GM12875 (cell line): ENCODE measurements around the gene TMEM45A.

ENCODE experiments used
- H3K4me3 ChIP-seq: one replicate; pipeline ENCODE4 v1.5.1; 2011; ENCODE audit warnings: low read depth, low read length, control low read depth
- TF ChIP-seq, protein P1 (sequence below): IDR thresholded peaks from 2 replicates; pipeline ENCODE4 v1.5.1; 2011; ENCODE audit warnings: low read depth, mild to moderate bottlenecking, control low read depth, inconsistent platforms, low read length, moderate library complexity, borderline replicate concordance; ENCODE audit not compliant: insufficient read depth

The TMEM45A gene

DNA sequence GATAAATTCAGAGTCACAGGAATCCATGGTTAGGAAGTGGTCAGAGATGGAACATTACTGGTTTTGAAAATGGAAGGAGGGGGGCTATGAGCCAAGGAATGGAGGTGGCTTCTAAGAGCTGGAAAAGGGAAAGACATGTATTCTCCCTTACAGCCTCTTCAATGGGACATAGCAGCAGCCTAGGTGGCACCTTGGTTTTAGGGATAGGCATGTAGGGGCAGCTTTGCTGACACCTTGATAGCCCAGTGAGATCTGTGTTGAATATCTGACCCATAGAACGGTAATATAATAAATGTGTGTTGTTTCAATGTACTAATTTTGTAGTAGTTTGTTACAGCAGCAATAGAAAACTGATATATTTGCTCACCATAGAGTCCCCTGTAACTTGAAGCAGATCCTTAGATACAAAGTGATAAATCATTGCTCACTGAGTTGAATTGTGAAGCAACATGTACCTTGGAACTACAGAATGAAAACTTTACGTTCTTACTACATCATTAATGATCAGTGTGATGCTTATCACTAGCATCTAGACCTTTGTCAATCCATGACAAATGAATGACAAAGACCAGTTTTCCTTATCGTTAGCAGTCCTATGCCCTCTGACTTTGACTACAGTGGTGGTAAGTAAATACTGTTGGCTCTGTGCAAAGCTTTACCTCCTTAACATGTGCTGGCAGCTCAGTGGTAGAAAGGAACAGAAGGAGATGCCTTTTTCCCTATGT lies 53.8 kb downstream of the TMEM45A start:
- TF ChIP-seq, protein P1, sequence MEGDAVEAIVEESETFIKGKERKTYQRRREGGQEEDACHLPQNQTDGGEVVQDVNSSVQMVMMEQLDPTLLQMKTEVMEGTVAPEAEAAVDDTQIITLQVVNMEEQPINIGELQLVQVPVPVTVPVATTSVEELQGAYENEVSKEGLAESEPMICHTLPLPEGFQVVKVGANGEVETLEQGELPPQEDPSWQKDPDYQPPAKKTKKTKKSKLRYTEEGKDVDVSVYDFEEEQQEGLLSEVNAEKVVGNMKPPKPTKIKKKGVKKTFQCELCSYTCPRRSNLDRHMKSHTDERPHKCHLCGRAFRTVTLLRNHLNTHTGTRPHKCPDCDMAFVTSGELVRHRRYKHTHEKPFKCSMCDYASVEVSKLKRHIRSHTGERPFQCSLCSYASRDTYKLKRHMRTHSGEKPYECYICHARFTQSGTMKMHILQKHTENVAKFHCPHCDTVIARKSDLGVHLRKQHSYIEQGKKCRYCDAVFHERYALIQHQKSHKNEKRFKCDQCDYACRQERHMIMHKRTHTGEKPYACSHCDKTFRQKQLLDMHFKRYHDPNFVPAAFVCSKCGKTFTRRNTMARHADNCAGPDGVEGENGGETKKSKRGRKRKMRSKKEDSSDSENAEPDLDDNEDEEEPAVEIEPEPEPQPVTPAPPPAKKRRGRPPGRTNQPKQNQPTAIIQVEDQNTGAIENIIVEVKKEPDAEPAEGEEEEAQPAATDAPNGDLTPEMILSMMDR, result no peak
- no peak overlapping the region for H3K4me3 ChIP-seq

DNA sequence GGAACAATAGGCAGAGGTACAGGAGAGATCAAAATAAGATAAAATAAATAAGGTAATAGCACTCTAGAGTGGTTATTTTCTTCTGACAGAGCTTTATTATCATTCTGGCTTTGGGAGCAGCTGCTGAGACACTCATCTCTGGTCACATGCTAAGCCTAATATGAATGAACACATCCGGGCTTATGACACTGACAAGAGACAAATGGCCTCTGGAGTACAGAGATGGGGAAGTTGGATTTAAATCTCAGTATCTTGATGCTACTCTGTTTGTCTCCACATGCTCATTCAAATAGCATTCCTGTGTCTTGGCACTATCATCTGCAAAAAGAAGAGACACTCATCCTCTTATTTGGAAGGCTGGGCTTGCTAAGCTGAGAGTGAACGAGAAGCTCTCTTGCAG lies 55.6 kb downstream of the TMEM45A start:
- no peak overlapping the region for H3K4me3 ChIP-seq
- TF ChIP-seq, protein P1, result no peak

DNA sequence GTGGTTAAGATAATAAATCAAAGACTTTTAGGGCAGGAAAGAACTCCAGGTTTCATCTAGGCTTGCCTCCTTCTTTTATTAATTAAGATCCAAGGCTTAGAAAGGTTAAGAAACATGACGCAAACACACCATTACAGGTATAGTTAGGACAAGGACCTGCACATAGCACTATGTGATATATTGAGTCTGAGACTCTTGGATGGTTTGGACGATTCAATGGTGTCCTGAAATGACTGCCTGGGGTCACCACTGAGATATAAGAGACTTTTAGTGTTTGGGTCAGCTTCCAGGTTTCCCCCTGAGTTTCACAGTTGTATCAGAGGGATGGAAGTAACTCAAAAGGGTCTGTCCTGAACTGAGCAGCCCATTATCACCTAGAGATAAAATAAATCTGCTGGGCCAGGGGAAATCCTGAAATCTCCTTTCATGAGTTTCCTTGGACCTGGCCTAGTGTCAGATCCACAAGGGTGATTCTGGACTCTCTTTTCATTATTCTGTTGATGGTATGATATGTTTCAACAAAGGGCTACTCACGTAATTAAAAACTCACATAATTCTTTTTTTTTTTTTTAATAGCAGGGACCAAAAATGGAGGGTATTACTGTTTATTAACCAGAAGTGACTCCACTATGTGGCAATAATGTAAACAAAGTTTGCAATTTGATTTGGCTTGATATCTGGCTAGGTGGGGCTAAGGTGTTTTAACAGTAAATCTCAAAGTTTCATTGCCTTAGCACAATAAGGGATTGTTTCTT lies 61.4 kb downstream of the TMEM45A start:
- no peak overlapping the region for H3K4me3 ChIP-seq
- TF ChIP-seq, protein P1, result no peak

DNA sequence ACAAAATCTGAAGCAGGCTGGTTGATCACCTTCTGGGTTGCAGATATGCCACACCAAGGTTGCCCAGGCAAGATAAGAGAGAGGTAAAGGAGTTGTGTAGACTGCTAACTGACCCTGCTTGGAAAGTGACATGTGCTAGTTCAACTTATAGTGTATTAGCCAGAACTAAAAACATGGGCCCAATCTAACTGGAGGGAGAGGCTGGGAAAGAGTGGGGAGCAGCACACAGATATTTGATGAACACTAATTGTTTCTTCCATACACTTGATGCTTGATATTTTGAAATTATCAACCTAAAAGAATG lies 61.9 kb downstream of the TMEM45A start:
- H3K4me3 ChIP-seq, result no peak overlapping the region
- TF ChIP-seq, protein P1, result no peak

DNA sequence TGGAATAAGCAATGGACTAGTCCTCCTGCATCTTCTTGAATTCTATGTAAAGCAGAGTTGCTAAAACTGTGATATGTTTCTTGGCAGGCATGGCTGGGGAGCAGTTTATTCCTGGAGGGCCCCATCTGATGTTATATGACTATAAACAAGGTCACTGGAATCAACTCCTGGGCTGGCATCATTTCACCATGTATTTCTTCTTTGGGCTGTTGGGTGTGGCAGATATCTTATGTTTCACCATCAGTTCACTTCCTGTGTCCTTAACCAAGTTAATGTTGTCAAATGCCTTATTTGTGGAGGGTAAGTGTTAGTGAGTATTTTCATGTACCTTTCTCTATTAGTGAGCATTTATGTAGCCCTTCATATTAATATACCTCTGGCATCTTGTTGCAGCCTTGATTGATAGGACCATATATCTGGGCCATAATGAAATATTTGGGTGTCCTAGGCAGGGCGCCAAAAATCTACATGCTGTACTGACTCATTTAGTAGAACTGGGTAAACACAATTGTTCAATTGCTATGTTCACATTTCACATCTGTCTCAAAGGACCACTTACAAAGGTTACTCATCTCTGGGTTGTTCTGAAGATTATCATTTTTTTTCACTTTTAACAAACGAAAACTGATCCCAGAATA lies 64.4 kb downstream of the TMEM45A start:
- TF ChIP-seq, protein P1, result no peak
- no peak overlapping the region for H3K4me3 ChIP-seq

DNA sequence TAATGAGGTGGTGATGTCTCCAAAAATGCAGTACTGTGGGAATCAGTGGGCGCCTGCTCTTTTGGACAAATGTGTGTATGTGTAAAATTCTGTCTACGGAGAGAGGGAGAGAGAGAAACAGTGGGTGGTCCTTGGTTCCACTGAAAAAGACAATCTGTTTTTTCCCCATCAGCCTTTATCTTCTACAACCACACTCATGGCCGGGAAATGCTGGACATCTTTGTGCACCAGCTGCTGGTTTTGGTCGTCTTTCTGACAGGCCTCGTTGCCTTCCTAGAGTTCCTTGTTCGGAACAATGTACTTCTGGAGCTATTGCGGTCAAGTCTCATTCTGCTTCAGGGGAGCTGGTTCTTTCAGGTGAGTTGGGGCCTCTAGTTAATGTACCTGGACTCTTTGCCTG lies 65.8 kb downstream of the TMEM45A start:
- TF ChIP-seq, protein P1, result no peak

More for the DNA sequence above, 65.8 kb downstream of the TMEM45A start:
- no peak overlapping the region for H3K4me3 ChIP-seq
